Coronary artery (tissue), 2 donors: ENCODE data around the gene IFRD2.

Experiments used
- DNase-seq: peaks from one replicate; pipeline ENCODE4 v3.0.0-alpha.2; 2017; ENCODE audit warnings: low spot score
- H3K27ac ChIP-seq, 2 donors: fragments of 200-600 bp; sonication (generic); one replicate each; pipeline ENCODE4 v1.5.1; 2016 to 2019
- H3K4me3 ChIP-seq: fragments of 200-600 bp; sonication (generic); 2 replicates; pipeline ENCODE4 v1.5.1; 2016; ENCODE audit warnings: mild to moderate bottlenecking, moderate library complexity
- CTCF ChIP-seq: fragments of 200-600 bp; sonication (generic); IDR thresholded peaks from one replicate; pipeline ENCODE4 v1.5.1; 2019; ENCODE audit warnings: antibody characterized with exemption

The IFRD2 gene

GRCh38 chr3:50337175-50337861, 45.1 kb upstream of the IFRD2 start:
- no peak for TF ChIP-seq CTCF

GRCh38 chr3:50336452-50337174, 44.4 kb upstream of the IFRD2 start:
- DNase-seq = no peak
- TF ChIP-seq CTCF = no peak
- Histone ChIP-seq H3K27ac (peak overlapping the region; percentile 95 to 99), H3K4me3 (peak overlapping the region; percentile 91)

More at GRCh38 chr3:50337175-50337861, 45.1 kb upstream of the IFRD2 start:
- DNase-seq = peak; percentile 100
- H3K27ac ChIP-seq = peak overlapping the region; percentile 95 to 99
- H3K4me3 ChIP-seq = peak overlapping the region; percentile 91

- TF ChIP-seq CTCF = no peak
- peak overlapping the region; percentile 91 to 95 for H3K27ac ChIP-seq
- H3K4me3 ChIP-seq = peak overlapping the region; percentile 43
- DNase-seq = no peak
Measured at GRCh38 chr3:50334339-50335075, 42.3 kb upstream of the IFRD2 start.

- Histone ChIP-seq H3K27ac (peak overlapping the region; percentile 91 to 95), H3K4me3 (peak overlapping the region; percentile 43)
- TF ChIP-seq CTCF = no peak
- peak; percentile 90 for DNase-seq
Measured at GRCh38 chr3:50333744-50334328, 41.6 kb upstream of the IFRD2 start.

- Histone ChIP-seq H3K27ac (no peak overlapping the region), H3K4me3 (no peak overlapping the region)
- no peak for TF ChIP-seq CTCF
- DNase-seq = no peak
Measured at GRCh38 chr3:50331364-50331907, 39.2 kb upstream of the IFRD2 start.

- no peak for DNase-seq
- no peak for TF ChIP-seq CTCF
- Histone ChIP-seq H3K27ac (no peak overlapping the region), H3K4me3 (no peak overlapping the region)
Measured at GRCh38 chr3:50330330-50330729, 38.1 kb upstream of the IFRD2 start.
